Measurements from ENCODE around the gene PTGER4. TPM values are rescaled to one million over a fixed set of nuclear protein-coding genes. Genes with fewer than 3 reads are reported as not detected.
"Not testable (repeated sequence)": the region's sequence is repeated elsewhere in the genome, so short reads cannot be mapped to it uniquely, and the experiment has no call there.

Gene PTGER4
- total RNA-seq, 1 donor from 2014 or later = 19.4 TPM

GRCh38 chr5:40653221-40654022 is 26.3 kb upstream of the PTGER4 start:
- Histone ChIP-seq H3K27ac (no peak overlapping the region), H3K9me3 (no peaks in the 10 kb centered on the region), H3K4me1 (no peaks in the 10 kb centered on the region), H3K4me3 (no peak overlapping the region), H3K27me3 (no peaks in the 10 kb centered on the region), H3K36me3 (no peaks in the 10 kb centered on the region)
- intact Hi-C loops (cut with DNase I) = no loop called here
- TF ChIP-seq, protein P1, sequence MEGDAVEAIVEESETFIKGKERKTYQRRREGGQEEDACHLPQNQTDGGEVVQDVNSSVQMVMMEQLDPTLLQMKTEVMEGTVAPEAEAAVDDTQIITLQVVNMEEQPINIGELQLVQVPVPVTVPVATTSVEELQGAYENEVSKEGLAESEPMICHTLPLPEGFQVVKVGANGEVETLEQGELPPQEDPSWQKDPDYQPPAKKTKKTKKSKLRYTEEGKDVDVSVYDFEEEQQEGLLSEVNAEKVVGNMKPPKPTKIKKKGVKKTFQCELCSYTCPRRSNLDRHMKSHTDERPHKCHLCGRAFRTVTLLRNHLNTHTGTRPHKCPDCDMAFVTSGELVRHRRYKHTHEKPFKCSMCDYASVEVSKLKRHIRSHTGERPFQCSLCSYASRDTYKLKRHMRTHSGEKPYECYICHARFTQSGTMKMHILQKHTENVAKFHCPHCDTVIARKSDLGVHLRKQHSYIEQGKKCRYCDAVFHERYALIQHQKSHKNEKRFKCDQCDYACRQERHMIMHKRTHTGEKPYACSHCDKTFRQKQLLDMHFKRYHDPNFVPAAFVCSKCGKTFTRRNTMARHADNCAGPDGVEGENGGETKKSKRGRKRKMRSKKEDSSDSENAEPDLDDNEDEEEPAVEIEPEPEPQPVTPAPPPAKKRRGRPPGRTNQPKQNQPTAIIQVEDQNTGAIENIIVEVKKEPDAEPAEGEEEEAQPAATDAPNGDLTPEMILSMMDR (IDR thresholded peaks at IDR 0.05) = no peak
- TF ChIP-seq POLR2AphosphoS5 (IDR thresholded peaks at IDR 0.05; ENCODE audit: insufficient read depth in 1 of 2, low read depth in 1 of 2) (no peak), POLR2A (IDR thresholded peaks at IDR 0.05) (no peak)
- no peak for DNase-seq (ENCODE audit: extremely low spot score in 2 of 2)

- Histone ChIP-seq H3K4me1 (no peaks in the 10 kb centered on the region), H3K4me3 (no peak overlapping the region), H3K27me3 (no peaks in the 10 kb centered on the region), H3K27ac (no peak overlapping the region), H3K36me3 (no peaks in the 10 kb centered on the region), H3K9me3 (no peaks in the 10 kb centered on the region)
- intact Hi-C loops (cut with DNase I) = no loop called here
- DNase-seq (ENCODE audit: extremely low spot score in 2 of 2) = no peak
- TF ChIP-seq POLR2A (IDR thresholded peaks at IDR 0.05) (no peak), POLR2AphosphoS5 (IDR thresholded peaks at IDR 0.05; ENCODE audit: insufficient read depth in 1 of 2, low read depth in 1 of 2) (no peak)
- TF ChIP-seq, protein P1 (IDR thresholded peaks at IDR 0.05) = no peak
Measured at GRCh38 chr5:40654377-40654991, 25.2 kb upstream of the PTGER4 start.

GRCh38 chr5:40655138-40655537 is 24.6 kb upstream of the PTGER4 start:
- Histone ChIP-seq H3K9me3 (no peaks in the 10 kb centered on the region), H3K36me3 (no peaks in the 10 kb centered on the region), H3K27ac (no peak overlapping the region), H3K4me1 (no peaks in the 10 kb centered on the region), H3K4me3 (no peak overlapping the region), H3K27me3 (no peaks in the 10 kb centered on the region)
- no peak for TF ChIP-seq POLR2AphosphoS5 (IDR thresholded peaks at IDR 0.05; ENCODE audit: insufficient read depth in 1 of 2, low read depth in 1 of 2)
- no peak for TF ChIP-seq POLR2A (IDR thresholded peaks at IDR 0.05)
- TF ChIP-seq, protein P1 (IDR thresholded peaks at IDR 0.05) = no peak
- no peak for DNase-seq (ENCODE audit: extremely low spot score in 2 of 2)
- intact Hi-C loops (cut with DNase I) = no loop called here

GRCh38 chr5:40656091-40656490 is 23.6 kb upstream of the PTGER4 start:
- H3K4me1 ChIP-seq; H3K4me3 ChIP-seq; DNase-seq (ENCODE audit: extremely low spot score in 2 of 2); H3K36me3 ChIP-seq; H3K27me3 ChIP-seq; H3K9me3 ChIP-seq; intact Hi-C loops (cut with DNase I); H3K27ac ChIP-seq: not testable (repeated sequence)

DNA sequence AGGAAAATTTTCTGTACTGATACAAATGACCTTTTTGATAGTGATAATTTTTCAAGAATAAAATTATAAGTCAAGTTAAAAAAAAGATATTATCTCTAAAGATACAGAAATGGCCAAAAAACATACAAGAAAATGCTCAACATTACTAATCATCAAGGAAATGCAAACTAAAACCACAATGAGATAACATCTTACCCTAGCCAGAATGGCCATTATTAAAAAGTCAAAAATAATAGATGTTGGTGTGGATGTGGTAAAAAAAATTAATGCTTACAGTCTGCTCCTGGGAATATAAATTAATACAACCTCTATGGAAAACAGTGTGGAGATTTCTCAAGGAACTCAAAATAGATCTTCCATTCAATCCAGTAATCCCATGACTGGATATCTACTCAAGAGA is 22.9 kb upstream of the PTGER4 start:
- TF ChIP-seq POLR2AphosphoS5 (IDR thresholded peaks at IDR 0.05; ENCODE audit: insufficient read depth in 1 of 2, low read depth in 1 of 2) = no peak
- no peak for TF ChIP-seq POLR2A (IDR thresholded peaks at IDR 0.05)
- TF ChIP-seq, protein P1 (IDR thresholded peaks at IDR 0.05) = no peak

More for the DNA sequence above, 22.9 kb upstream of the PTGER4 start:
- Histone ChIP-seq H3K4me3 (no peak overlapping the region), H3K27me3 (no peaks in the 10 kb centered on the region), H3K4me1 (no peaks in the 10 kb centered on the region), H3K27ac (no peak overlapping the region), H3K9me3 (no peaks in the 10 kb centered on the region), H3K36me3 (no peaks in the 10 kb centered on the region)
- DNase-seq (ENCODE audit: extremely low spot score in 2 of 2) = no peak
- intact Hi-C loops (cut with DNase I) = no loop called here
